MM.1S (cell line): ENCODE measurements around the gene AZI2.

ENCODE experiments used
- DNase-seq: peaks from one replicate; pipeline ENCODE4 v3.0.0-alpha.2; 2015
- H2AFZ ChIP-seq: fragments of 300-600 bp; sonication (generic); 2 replicates; pipeline ENCODE4 v1.6.0; 2016; ENCODE audit warnings: antibody characterized with exemption, low read length
- H3F3A ChIP-seq: fragments of 300-600 bp; sonication (generic); 2 replicates; pipeline ENCODE4 v1.6.1; 2016; ENCODE audit warnings: mild to moderate bottlenecking, antibody characterized with exemption, low read length, moderate library complexity, mixed read lengths; ENCODE audit not compliant: insufficient read depth
- H3K27ac ChIP-seq: fragments of 300-600 bp; sonication (generic); 2 replicates; pipeline ENCODE4 v1.5.1; 2016; ENCODE audit warnings: mild to moderate bottlenecking, low read length
- H3K27me3 ChIP-seq: fragments of 300-600 bp; sonication (generic); replicated peaks from 2 replicates; pipeline ENCODE4 v1.6.0; 2016; ENCODE audit warnings: low read length; ENCODE audit not compliant: insufficient read depth
- H3K36me3 ChIP-seq: fragments of 300-600 bp; sonication (generic); replicated peaks from 2 replicates; pipeline ENCODE4 v1.6.1; 2016; ENCODE audit warnings: mild to moderate bottlenecking, low read length, mixed read lengths; ENCODE audit not compliant: insufficient read depth
- H3K4me1 ChIP-seq: fragments of 300-600 bp; sonication (generic); 2 replicates; pipeline ENCODE4 v1.6.1; 2016; ENCODE audit warnings: low read length, mixed read lengths
- H3K4me2 ChIP-seq: fragments of 300-600 bp; sonication (generic); 2 replicates; pipeline ENCODE4 v1.6.0; 2016; ENCODE audit warnings: low read depth, low read length
- H3K4me3 ChIP-seq: fragments of 300-600 bp; sonication (generic); 2 replicates; pipeline ENCODE4 v1.5.1; 2016; ENCODE audit warnings: low read length, mixed read lengths
- H3K79me2 ChIP-seq: fragments of 300-600 bp; sonication (generic); 2 replicates; pipeline ENCODE4 v1.6.1; 2016; ENCODE audit warnings: mixed run types, low read length, mixed read lengths
- H3K9ac ChIP-seq: fragments of 300-600 bp; sonication (generic); 2 replicates; pipeline ENCODE4 v1.6.1; 2016; ENCODE audit warnings: low read length, mixed read lengths
- H3K9me2 ChIP-seq: fragments of 300-600 bp; sonication (generic); replicated peaks from 2 replicates; pipeline ENCODE4 v1.6.1; 2016; ENCODE audit warnings: mild to moderate bottlenecking, low read length, mixed read lengths; ENCODE audit not compliant: insufficient read depth
- H3K9me3 ChIP-seq: fragments of 300-600 bp; sonication (generic); replicated peaks from 2 replicates; pipeline ENCODE4 v1.6.1; 2016; ENCODE audit warnings: mild to moderate bottlenecking, low read length, mixed read lengths; ENCODE audit not compliant: insufficient read depth
- H4K20me1 ChIP-seq: fragments of 300-600 bp; sonication (generic); 2 replicates; pipeline ENCODE4 v1.6.1; 2016; ENCODE audit warnings: mild to moderate bottlenecking, low read length, moderate library complexity, mixed read lengths; ENCODE audit not compliant: insufficient read depth
- CTCF ChIP-seq: fragments of 300-600 bp; sonication (generic); IDR thresholded peaks from 2 replicates; pipeline ENCODE4 v1.5.1; 2016; ENCODE audit warnings: antibody characterized with exemption, low read length, mixed read lengths
- EZH2 ChIP-seq: fragments of 300-600 bp; sonication (generic); optimal IDR thresholded peaks from 2 replicates; pipeline ENCODE3; 2017; ENCODE audit warnings: low read depth, mild to moderate bottlenecking, antibody characterized with exemption, low read length, mixed read lengths
- EZH2phosphoT487 ChIP-seq: fragments of 300-600 bp; sonication (generic); IDR thresholded peaks from 2 replicates; pipeline ENCODE4 v1.6.1; 2018; ENCODE audit warnings: antibody characterized with exemption, low read length

The AZI2 gene

GRCh38 chr3:28348629-28349468 is at the start of gene AZI2, which contains the start of gene ZCWPW2:
TSS of gene AZI2 (minus strand) at chr3:28348824. CDS start at chr3:28340617, 8,207 bp downstream.
TSS of gene ZCWPW2 (plus strand) at chr3:28348721. CDS start at chr3:28413069, 64,348 bp downstream.
- H3K9me2 ChIP-seq, result no peaks in the 10 kb centered on the region
- TF ChIP-seq CTCF (no peak; the same call in 1 of the 2 replicates), EZH2 (no peak), EZH2phosphoT487 (no peak)
- peak; percentile 95 for DNase-seq
- peak within 1 kb of the TSS; percentile 82 for H3K4me2 ChIP-seq
- no peaks in the 10 kb centered on the region for H4K20me1 ChIP-seq
- H3K4me1 ChIP-seq, result peaks cover 18% of the 10 kb centered on the region
- no peaks in the 10 kb centered on the region for H3K36me3 ChIP-seq
- H3K4me3 ChIP-seq, result peak within 1 kb of the TSS; percentile 95
- H3K9ac ChIP-seq, result peak within 1 kb of the TSS; percentile 99
- peak within 1 kb of the TSS; percentile 94 for H3K27ac ChIP-seq
- H3K79me2 ChIP-seq, result peaks cover 47% of the 10 kb centered on the region
- no peaks in the 10 kb centered on the region for H3K9me3 ChIP-seq
- H2AFZ ChIP-seq, result peak within 1 kb of the TSS; percentile 97
- H3K27me3 ChIP-seq, result no peaks in the 10 kb centered on the region
- H3F3A ChIP-seq, result no peaks in the 10 kb centered on the region

GRCh38 chr3:28388978-28389377 is 40.4 kb upstream of the AZI2 start:
- H3F3A ChIP-seq, result no peaks in the 10 kb centered on the region
- H3K27ac ChIP-seq, result no peak overlapping the region
- no peaks in the 10 kb centered on the region for H3K4me1 ChIP-seq
- H3K36me3 ChIP-seq, result no peaks in the 10 kb centered on the region
- no peak overlapping the region for H3K4me2 ChIP-seq
- no peaks in the 10 kb centered on the region for H3K27me3 ChIP-seq
- no peak for DNase-seq
- H3K79me2 ChIP-seq, result no peaks in the 10 kb centered on the region
- H2AFZ ChIP-seq, result no peak overlapping the region
- no peaks in the 10 kb centered on the region for H4K20me1 ChIP-seq
- H3K9me3 ChIP-seq, result no peaks in the 10 kb centered on the region
- H3K9me2 ChIP-seq, result no peaks in the 10 kb centered on the region
- H3K4me3 ChIP-seq, result no peak overlapping the region
- TF ChIP-seq EZH2, result no peak
- no peak for TF ChIP-seq EZH2phosphoT487
- TF ChIP-seq CTCF, result no peak
- H3K9ac ChIP-seq, result no peak overlapping the region

GRCh38 chr3:28386049-28386448 is 37.4 kb upstream of the AZI2 start:
- Histone ChIP-seq H3K27me3 (no peaks in the 10 kb centered on the region), H3K4me2 (no peak overlapping the region), H3K36me3 (no peaks in the 10 kb centered on the region), H3K4me3 (no peak overlapping the region), H4K20me1 (no peaks in the 10 kb centered on the region), H3K9me2 (no peaks in the 10 kb centered on the region), H2AFZ (no peak overlapping the region), H3K9ac (no peak overlapping the region), H3K27ac (no peak overlapping the region), H3K4me1 (no peaks in the 10 kb centered on the region), H3K9me3 (no peaks in the 10 kb centered on the region), H3F3A (no peaks in the 10 kb centered on the region), H3K79me2 (no peaks in the 10 kb centered on the region)
- TF ChIP-seq CTCF (no peak), EZH2 (no peak), EZH2phosphoT487 (no peak)
- no peak for DNase-seq
